GM12878 (cell line): Measurements from ENCODE around the gene NFE2L2. TPM values are rescaled to one million over a fixed set of nuclear protein-coding genes. Genes with fewer than 3 reads are reported as not detected.

ENCODE experiments used
- BACH1 ChIP-seq: fragments of 450-650 bp; IDR thresholded peaks from 2 replicates; pipeline ENCODE4 v1.6.1; 2017; ENCODE audit warnings: mild to moderate bottlenecking, borderline replicate concordance
- CEBPB ChIP-seq, 2 experiments: fragments of 150-350 bp in 1 of 2; IDR thresholded peaks; 2 replicates each; pipeline ENCODE4 v1.6.1; 2012 to 2014; ENCODE audit warnings: low read depth in 2 of 2, low read length in 2 of 2, borderline replicate concordance in 1 of 2, inconsistent platforms in 1 of 2
- CUX1 ChIP-seq: IDR thresholded peaks from 2 replicates; pipeline ENCODE4 v1.6.1; 2012; ENCODE audit warnings: improper control_type of control experiment, low read depth, low read length; ENCODE audit not compliant: insufficient replicate concordance
- EED ChIP-seq: sonication (generic); IDR thresholded peaks from 2 replicates; pipeline ENCODE4 v1.6.1; 2016; ENCODE audit warnings: antibody characterized with exemption, low read depth
- FOS ChIP-seq: IDR thresholded peaks from 3 replicates; pipeline ENCODE4 v1.6.1; 2011; ENCODE audit warnings: borderline replicate concordance; ENCODE audit not compliant: insufficient read length; ENCODE audit errors: extremely low read depth
- HSF1 ChIP-seq: fragments of 150-350 bp; IDR thresholded peaks from 2 replicates; pipeline ENCODE4 v1.6.1; 2014; ENCODE audit warnings: mild to moderate bottlenecking, low read depth, low read length
- IRF4 ChIP-seq: IDR thresholded peaks from 2 replicates; pipeline ENCODE4 v1.6.1; 2011; ENCODE audit warnings: low read depth, low read length
- JUNB ChIP-seq: IDR thresholded peaks from 2 replicates; pipeline ENCODE4 v1.6.1; 2016; ENCODE audit warnings: antibody characterized with exemption, mild to moderate bottlenecking
- KLF5 ChIP-seq: fragments of 450-650 bp; IDR thresholded peaks from 2 replicates; pipeline ENCODE4 v1.6.1; 2014; ENCODE audit warnings: mild to moderate bottlenecking; ENCODE audit not compliant: partially characterized antibody
- MYC ChIP-seq: IDR thresholded peaks from 2 replicates; pipeline ENCODE4 v1.6.1; 2011; ENCODE audit warnings: mild to moderate bottlenecking, low read length, moderate library complexity, inconsistent platforms; ENCODE audit not compliant: insufficient read depth, insufficient replicate concordance, insufficient read length, severe bottlenecking
- NBN ChIP-seq: fragments of 450-650 bp; IDR thresholded peaks from 2 replicates; pipeline ENCODE4 v1.6.1; 2016
- WRNIP1 ChIP-seq: IDR thresholded peaks from 2 replicates; pipeline ENCODE4 v1.6.1; 2011; ENCODE audit warnings: low read depth, low read length, improper control_type of control experiment, borderline replicate concordance
- ZNF207 ChIP-seq: fragments of 450-650 bp; IDR thresholded peaks from 2 replicates; pipeline ENCODE4 v1.6.1; 2014; ENCODE audit warnings: antibody characterized with exemption, mild to moderate bottlenecking, borderline replicate concordance
- ZNF217 ChIP-seq: fragments of 450-650 bp; IDR thresholded peaks from 2 replicates; pipeline ENCODE4 v1.6.1; 2017; ENCODE audit warnings: antibody characterized with exemption, mild to moderate bottlenecking
- ZSCAN29 ChIP-seq: fragments of 450-650 bp; IDR thresholded peaks from 2 replicates; pipeline ENCODE4 v1.6.1; 2017; ENCODE audit warnings: mild to moderate bottlenecking, moderate library complexity
- polyA plus RNA-seq, 11 experiments: library from polyadenylated mRNA; depleted of rRNA in 4 of 11; unstranded in 6 of 11; stranded (reverse) in 5 of 11; fragments of >200 nt; fragmentation: Nextera tagmentation in 4 of 11; fragmentation: Illumina TruSeq in 1 of 11; extraction: Ambion mirVana in 4 of 11; extraction: Trizol in 1 of 11; gene quantifications; 1 replicate in 1 of 11; 2 replicates in 10 of 11; pipeline versions ENCODE4 v1.2.1 to v1.2.3, GENCODE V29; 2011 to 2016; ENCODE audit warnings: inconsistent platforms in 2 of 11, missing spikeins in 2 of 11, low read depth in 1 of 11
- total RNA-seq, 4 experiments: library from RNA; depleted of rRNA in 3 of 4; stranded (reverse); fragments of >200 nt in 3 of 4; fragmentation: Illumina TruSeq in 1 of 4; extraction: Trizol in 1 of 4; gene quantifications; 2 replicates each; pipeline versions ENCODE4 v1.2.1 to v1.2.3, GENCODE V29; 2013 to 2021
- TF ChIP-seq, protein P1 (sequence below): fragments of 450-650 bp; IDR thresholded peaks from 2 replicates; pipeline ENCODE4 v1.6.1; 2017; ENCODE audit warnings: mild to moderate bottlenecking, moderate library complexity
- TF ChIP-seq, protein P2 (sequence below): fragments of 450-650 bp; IDR thresholded peaks from 2 replicates; pipeline ENCODE4 v1.6.1; 2016; ENCODE audit warnings: mild to moderate bottlenecking

Gene NFE2L2
- total and polyA plus RNA-seq, 10 of the 15 experiments (the other 5 are each of a cell fraction or from before 2014, with no cell fraction given), result 18.4 to 69.8 (median 37.1) TPM

- TF ChIP-seq, protein P1, sequence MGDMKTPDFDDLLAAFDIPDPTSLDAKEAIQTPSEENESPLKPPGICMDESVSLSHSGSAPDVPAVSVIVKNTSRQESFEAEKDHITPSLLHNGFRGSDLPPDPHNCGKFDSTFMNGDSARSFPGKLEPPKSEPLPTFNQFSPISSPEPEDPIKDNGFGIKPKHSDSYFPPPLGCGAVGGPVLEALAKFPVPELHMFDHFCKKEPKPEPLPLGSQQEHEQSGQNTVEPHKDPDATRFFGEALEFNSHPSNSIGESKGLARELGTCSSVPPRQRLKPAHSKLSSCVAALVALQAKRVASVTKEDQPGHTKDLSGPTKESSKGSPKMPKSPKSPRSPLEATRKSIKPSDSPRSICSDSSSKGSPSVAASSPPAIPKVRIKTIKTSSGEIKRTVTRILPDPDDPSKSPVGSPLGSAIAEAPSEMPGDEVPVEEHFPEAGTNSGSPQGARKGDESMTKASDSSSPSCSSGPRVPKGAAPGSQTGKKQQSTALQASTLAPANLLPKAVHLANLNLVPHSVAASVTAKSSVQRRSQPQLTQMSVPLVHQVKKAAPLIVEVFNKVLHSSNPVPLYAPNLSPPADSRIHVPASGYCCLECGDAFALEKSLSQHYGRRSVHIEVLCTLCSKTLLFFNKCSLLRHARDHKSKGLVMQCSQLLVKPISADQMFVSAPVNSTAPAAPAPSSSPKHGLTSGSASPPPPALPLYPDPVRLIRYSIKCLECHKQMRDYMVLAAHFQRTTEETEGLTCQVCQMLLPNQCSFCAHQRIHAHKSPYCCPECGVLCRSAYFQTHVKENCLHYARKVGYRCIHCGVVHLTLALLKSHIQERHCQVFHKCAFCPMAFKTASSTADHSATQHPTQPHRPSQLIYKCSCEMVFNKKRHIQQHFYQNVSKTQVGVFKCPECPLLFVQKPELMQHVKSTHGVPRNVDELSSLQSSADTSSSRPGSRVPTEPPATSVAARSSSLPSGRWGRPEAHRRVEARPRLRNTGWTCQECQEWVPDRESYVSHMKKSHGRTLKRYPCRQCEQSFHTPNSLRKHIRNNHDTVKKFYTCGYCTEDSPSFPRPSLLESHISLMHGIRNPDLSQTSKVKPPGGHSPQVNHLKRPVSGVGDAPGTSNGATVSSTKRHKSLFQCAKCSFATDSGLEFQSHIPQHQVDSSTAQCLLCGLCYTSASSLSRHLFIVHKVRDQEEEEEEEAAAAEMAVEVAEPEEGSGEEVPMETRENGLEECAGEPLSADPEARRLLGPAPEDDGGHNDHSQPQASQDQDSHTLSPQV, result peak; percentile 49; the same call in 1 of the 2 replicates
- TF ChIP-seq ZSCAN29 (no peak), ZNF217 (no peak), ZNF207 (no peak; the same call in 1 of the 2 replicates), WRNIP1 (no peak), KLF5 (no peak), MYC (peak; percentile 88), IRF4 (no peak), NBN (no peak), JUNB (no peak), FOS (no peak), CEBPB (IDR thresholded peaks at IDR 0.05; ENCODE audit: borderline replicate concordance in 1 of 2, low read depth in 2 of 2, low read length in 2 of 2) (no peak), CUX1 (no peak), HSF1 (no peak), BACH1 (peak; percentile 89), EED (no peak; the same call in 1 of the 2 replicates)
- TF ChIP-seq, protein P2, sequence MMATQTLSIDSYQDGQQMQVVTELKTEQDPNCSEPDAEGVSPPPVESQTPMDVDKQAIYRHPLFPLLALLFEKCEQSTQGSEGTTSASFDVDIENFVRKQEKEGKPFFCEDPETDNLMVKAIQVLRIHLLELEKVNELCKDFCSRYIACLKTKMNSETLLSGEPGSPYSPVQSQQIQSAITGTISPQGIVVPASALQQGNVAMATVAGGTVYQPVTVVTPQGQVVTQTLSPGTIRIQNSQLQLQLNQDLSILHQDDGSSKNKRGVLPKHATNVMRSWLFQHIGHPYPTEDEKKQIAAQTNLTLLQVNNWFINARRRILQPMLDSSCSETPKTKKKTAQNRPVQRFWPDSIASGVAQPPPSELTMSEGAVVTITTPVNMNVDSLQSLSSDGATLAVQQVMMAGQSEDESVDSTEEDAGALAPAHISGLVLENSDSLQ, result peak; percentile 42; the same call in 1 of the 2 replicates
Observed at GRCh38 chr2:177212891-177213856, 51.4 kb downstream of the NFE2L2 start (continued).
